ENCODE data around the gene ADAMTS2. TPM values are rescaled to one million over a fixed set of nuclear protein-coding genes. Genes with fewer than 3 reads are reported as not detected.

Gene ADAMTS2
- under 0.01 and 1.1 TPM in 2 replicates for total RNA-seq

GRCh38 chr5:179345433-179346321, at the start of gene ADAMTS2:
TSS of gene ADAMTS2 (minus strand) at chr5:179345461. CDS start at chr5:179345328, 133 bp downstream.

Small RNA genes lying within 50 kb of the gene (small RNA-seq; reads per million reads assigned to genes)
- gene AC109479.2: not detected

Other genes starting within 250 kb of the ADAMTS2 start
- 36.7 and 44.1 TPM in 2 replicates for gene RUFY1, start 205.1 kb upstream of the ADAMTS2 start, total RNA-seq

All from vein endothelial cell (primary cell).